Measurements from ENCODE around the gene C9orf50. TPM values are rescaled to one million over a fixed set of nuclear protein-coding genes. Genes with fewer than 3 reads are reported as not detected.
A peak's percentile ranks its signal among the peaks of the same experiment; 100 is the strongest.

C9orf50 gene
- total RNA-seq: under 1 TPM in 1 of 7 donors, not detected in 6; 0.22 TPM
- under 1 TPM; 0.12 to 0.46 (median 0.16) TPM for polyA plus RNA-seq
- long read RNA-seq, donor 1: 0 reads
- long read RNA-seq, donor 2: 0 reads

GRCh38 chr9:129620669-129621295 lies at the start of gene C9orf50:
TSS of gene C9orf50 (minus strand) at chr9:129621101. CDS start at chr9:129620574, 527 bp downstream.
- DNase-seq: no peak
- no peak for TF ChIP-seq CTCF (IDR thresholded peaks at IDR 0.05 in 8 of 11, conservative IDR thresholded peaks at IDR 0.05 in 3 of 11)
- TF ChIP-seq POLR2A (IDR thresholded peaks at IDR 0.05): no peak
- no peak for TF ChIP-seq POLR2AphosphoS5 (IDR thresholded peaks at IDR 0.05)
- Histone ChIP-seq H3K27ac (peak within 1 kb of the TSS in 3 of 8 donors; percentile 10 to 37 (median 28)), H3K27me3 (replicated peaks in 1 of 7) (peaks cover 0 to 35% (median 26%) of the 10 kb centered on the region in 7 donors), H3K36me3 (no peaks in the 10 kb centered on the region), H3K4me1 (peaks cover 14 to 38% (median 33%) of the 10 kb centered on the region in 6 donors), H3K4me3 (peak within 1 kb of the TSS; percentile 7 to 68 (median 36)), H3K9me3 (no peaks in the 10 kb centered on the region)
- WGBS, 5 donors: 31 to 64% (median 36%) methylated on average over 10 to 21 of the region's 21 CpGs
- intact Hi-C loops (cut with DNase I; ENCODE audit: low total_unique reads): no loop called here

GRCh38 chr9:129669946-129670345 lies 49.0 kb upstream of the C9orf50 start:
- peaks cover 0 to 16% (median 13%) of the 10 kb centered on the region in 6 donors for H3K4me1 ChIP-seq

GRCh38 chr9:129669141-129669718 lies 48.3 kb upstream of the C9orf50 start:
- no peak for DNase-seq
- Histone ChIP-seq H3K4me3 (no peak overlapping the region), H3K27ac (no peak overlapping the region), H3K27me3 (replicated peaks in 1 of 7) (peaks cover 0 to 61% (median 30%) of the 10 kb centered on the region in 7 donors), H3K9me3 (no peaks in the 10 kb centered on the region), H3K36me3 (no peaks in the 10 kb centered on the region), H3K4me1 (peaks cover 0 to 23% (median 18%) of the 10 kb centered on the region in 6 donors)
- intact Hi-C loops (cut with DNase I; ENCODE audit: low total_unique reads): no loop called here
- TF ChIP-seq POLR2AphosphoS5 (IDR thresholded peaks at IDR 0.05) (no peak), POLR2A (IDR thresholded peaks at IDR 0.05) (no peak), CTCF (IDR thresholded peaks at IDR 0.05 in 8 of 11, conservative IDR thresholded peaks at IDR 0.05 in 3 of 11) (no peak)
- WGBS, 5 donors: 52 to 64% (median 56%) methylated on average over 17 of the region's 17 CpGs

More at GRCh38 chr9:129669946-129670345, 49.0 kb upstream of the C9orf50 start:
- intact Hi-C loops (cut with DNase I; ENCODE audit: low total_unique reads): no loop called here
- TF ChIP-seq POLR2AphosphoS5 (IDR thresholded peaks at IDR 0.05): no peak
- TF ChIP-seq CTCF (IDR thresholded peaks at IDR 0.05 in 8 of 11, conservative IDR thresholded peaks at IDR 0.05 in 3 of 11): no peak
- no peak for TF ChIP-seq POLR2A (IDR thresholded peaks at IDR 0.05)
- Histone ChIP-seq H3K27ac (no peak overlapping the region), H3K4me3 (no peak overlapping the region), H3K36me3 (no peaks in the 10 kb centered on the region), H3K9me3 (no peaks in the 10 kb centered on the region), H3K27me3 (replicated peaks in 1 of 7) (peaks cover 0 to 60% (median 29%) of the 10 kb centered on the region in 7 donors)
- DNase-seq: no peak
- 78 to 90% (median 85%) methylated on average over 13 of the region's 13 CpGs for WGBS, 5 donors

- WGBS, 5 donors: 82 to 94% (median 91%) methylated on average over 8 to 9 of the region's 9 CpGs
- intact Hi-C loops (cut with DNase I; ENCODE audit: low total_unique reads): no loop called here
- no peak for DNase-seq
These were observed 46.9 kb upstream of the C9orf50 start for GRCh38 chr9:129667850-129668249.

More at GRCh38 chr9:129667850-129668249, 46.9 kb upstream of the C9orf50 start:
- no peak for TF ChIP-seq CTCF (IDR thresholded peaks at IDR 0.05 in 8 of 11, conservative IDR thresholded peaks at IDR 0.05 in 3 of 11)
- TF ChIP-seq POLR2A (IDR thresholded peaks at IDR 0.05): no peak
- TF ChIP-seq POLR2AphosphoS5 (IDR thresholded peaks at IDR 0.05): no peak
- peaks cover 0 to 68% (median 30%) of the 10 kb centered on the region in 7 donors for H3K27me3 ChIP-seq (replicated peaks in 1 of 7)
- no peak overlapping the region for H3K4me3 ChIP-seq
- no peak overlapping the region for H3K27ac ChIP-seq
- H3K4me1 ChIP-seq: peaks cover 0 to 23% (median 18%) of the 10 kb centered on the region in 6 donors
- H3K36me3 ChIP-seq: no peaks in the 10 kb centered on the region
- H3K9me3 ChIP-seq: no peaks in the 10 kb centered on the region

Measured in spleen (tissue), 13 donors.